ENCODE results near the gene NUP214. TPM values are rescaled to one million over a fixed set of nuclear protein-coding genes. Genes with fewer than 3 reads are reported as not detected.

The NUP214 gene
- total RNA-seq (2022; extraction: Qiagen RNA extraction) = 19.4 to 28.6 TPM (median 28.1 TPM) in 5 replicates

GRCh38 chr9:131125288-131126058 lies at the start of gene NUP214:
NUP214 (plus strand) TSS chr9:131125586; CDS start chr9:131125705, 119 bp downstream.

GRCh38 chr9:131096269-131097125 lies 28.9 kb upstream of the NUP214 start, which contains the start of gene AIF1L:
AIF1L (plus strand) TSS chr9:131096531; CDS start chr9:131096630, 99 bp downstream.

GRCh38 chr9:131276094-131276888 lies 150.9 kb downstream of the NUP214 start, which contains the start of gene FAM78A:
FAM78A (minus strand) TSS chr9:131276510; CDS start chr9:131276179, 331 bp downstream.

Other genes starting within 250 kb of the NUP214 start
- 0.06 TPM in 1 of 5 replicates, not detected in the others for gene QRFP, start 228.8 kb upstream of the NUP214 start, total RNA-seq (2022; extraction: Qiagen RNA extraction)
- gene FIBCD1, start 186.3 kb upstream of the NUP214 start, total RNA-seq (2022; extraction: Qiagen RNA extraction) = 11.8 to 23.1 TPM (median 20.8 TPM) in 5 replicates
- 1.2 to 2.2 TPM (median 2.1 TPM) in 5 replicates for gene LAMC3, start 116.4 kb upstream of the NUP214 start, total RNA-seq (2022; extraction: Qiagen RNA extraction)
- 2.0 to 2.4 TPM (median 2.1 TPM) in 5 replicates for gene AIF1L, start 29.1 kb upstream of the NUP214 start, total RNA-seq (2022; extraction: Qiagen RNA extraction)
- 0.18 to 0.59 TPM (median 0.47 TPM) in 5 replicates for gene FAM78A, start 150.9 kb downstream of the NUP214 start, total RNA-seq (2022; extraction: Qiagen RNA extraction)
- 0.09 TPM in 1 of 5 replicates, not detected in the others for gene PLPP7, start 164.1 kb downstream of the NUP214 start, total RNA-seq (2022; extraction: Qiagen RNA extraction)

All from A549 treated with dexamethasone at 1 μM for 4 hours (cell line).